ENCODE results near the gene RTEL1.
A peak's percentile ranks its signal among the peaks of the same experiment; 100 is the strongest.

RTEL1 gene

DNA sequence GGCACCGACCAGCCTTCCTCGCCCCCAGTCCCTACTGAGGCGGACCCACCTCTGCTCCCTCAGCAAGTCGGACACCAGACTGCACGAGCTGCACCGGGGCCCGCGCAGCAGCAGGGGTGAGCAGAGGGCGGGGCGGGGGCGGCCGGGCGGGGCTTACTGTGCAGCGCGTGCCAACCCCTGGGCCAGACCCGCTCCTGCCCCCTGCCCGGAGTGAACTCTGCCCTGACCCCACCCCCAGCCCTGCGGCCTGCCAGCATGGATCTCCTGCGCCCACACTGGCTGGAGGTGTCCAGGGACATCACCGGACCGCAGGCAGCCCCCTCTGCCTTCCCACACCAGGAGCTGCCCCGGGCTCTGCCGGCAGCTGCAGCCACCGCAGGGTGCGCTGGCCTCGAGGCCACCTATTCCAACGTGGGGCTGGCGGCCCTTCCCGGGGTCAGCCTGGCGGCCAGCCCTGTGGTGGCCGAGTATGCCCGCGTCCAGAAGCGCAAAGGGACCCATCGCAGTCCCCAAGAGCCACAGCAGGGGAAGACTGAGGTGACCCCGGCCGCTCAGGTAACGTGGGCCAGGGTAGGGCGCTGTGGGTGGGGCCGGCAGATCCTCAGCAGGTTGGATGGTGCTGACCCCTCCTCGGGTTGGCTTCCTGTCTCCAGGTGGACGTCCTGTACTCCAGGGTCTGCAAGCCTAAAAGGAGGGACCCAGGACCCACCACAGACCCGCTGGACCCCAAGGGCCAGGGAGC lies 80.0 kb downstream of the RTEL1 start:
- no peak for TF ChIP-seq ZFX (IDR thresholded peaks at IDR 0.05; ENCODE audit: borderline replicate concordance)
- TF ChIP-seq, protein P1, sequence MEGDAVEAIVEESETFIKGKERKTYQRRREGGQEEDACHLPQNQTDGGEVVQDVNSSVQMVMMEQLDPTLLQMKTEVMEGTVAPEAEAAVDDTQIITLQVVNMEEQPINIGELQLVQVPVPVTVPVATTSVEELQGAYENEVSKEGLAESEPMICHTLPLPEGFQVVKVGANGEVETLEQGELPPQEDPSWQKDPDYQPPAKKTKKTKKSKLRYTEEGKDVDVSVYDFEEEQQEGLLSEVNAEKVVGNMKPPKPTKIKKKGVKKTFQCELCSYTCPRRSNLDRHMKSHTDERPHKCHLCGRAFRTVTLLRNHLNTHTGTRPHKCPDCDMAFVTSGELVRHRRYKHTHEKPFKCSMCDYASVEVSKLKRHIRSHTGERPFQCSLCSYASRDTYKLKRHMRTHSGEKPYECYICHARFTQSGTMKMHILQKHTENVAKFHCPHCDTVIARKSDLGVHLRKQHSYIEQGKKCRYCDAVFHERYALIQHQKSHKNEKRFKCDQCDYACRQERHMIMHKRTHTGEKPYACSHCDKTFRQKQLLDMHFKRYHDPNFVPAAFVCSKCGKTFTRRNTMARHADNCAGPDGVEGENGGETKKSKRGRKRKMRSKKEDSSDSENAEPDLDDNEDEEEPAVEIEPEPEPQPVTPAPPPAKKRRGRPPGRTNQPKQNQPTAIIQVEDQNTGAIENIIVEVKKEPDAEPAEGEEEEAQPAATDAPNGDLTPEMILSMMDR (IDR thresholded peaks at IDR 0.05) = no peak
- peak overlapping the region; percentile 98; the same call in 1 of the 2 replicates for H3K27ac ChIP-seq

DNA sequence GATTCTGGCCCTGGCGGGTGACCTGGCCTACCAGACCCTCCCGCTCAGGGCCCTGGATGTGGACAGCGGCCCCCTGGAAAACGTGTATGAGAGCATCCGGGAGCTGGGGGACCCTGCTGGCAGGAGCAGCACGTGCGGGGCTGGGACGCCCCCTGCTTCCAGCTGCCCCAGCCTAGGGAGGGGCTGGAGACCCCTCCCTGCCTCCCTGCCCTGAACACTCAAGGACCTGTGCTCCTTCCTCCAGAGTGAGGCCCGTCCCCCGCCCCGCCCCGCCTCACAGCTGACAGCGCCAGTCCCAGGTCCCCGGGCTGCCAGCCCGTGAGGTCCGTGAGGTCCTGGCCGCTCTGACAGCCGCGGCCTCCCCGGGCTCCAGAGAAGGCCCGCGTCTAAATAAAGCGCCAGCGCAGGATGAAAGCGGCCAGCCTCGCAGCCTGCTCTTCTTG lies 80.6 kb downstream of the RTEL1 start:
- TF ChIP-seq, protein P1 (IDR thresholded peaks at IDR 0.05) = no peak
- no peak for TF ChIP-seq ZFX (IDR thresholded peaks at IDR 0.05; ENCODE audit: borderline replicate concordance)
- peak overlapping the region; percentile 98 for H3K27ac ChIP-seq

DNA sequence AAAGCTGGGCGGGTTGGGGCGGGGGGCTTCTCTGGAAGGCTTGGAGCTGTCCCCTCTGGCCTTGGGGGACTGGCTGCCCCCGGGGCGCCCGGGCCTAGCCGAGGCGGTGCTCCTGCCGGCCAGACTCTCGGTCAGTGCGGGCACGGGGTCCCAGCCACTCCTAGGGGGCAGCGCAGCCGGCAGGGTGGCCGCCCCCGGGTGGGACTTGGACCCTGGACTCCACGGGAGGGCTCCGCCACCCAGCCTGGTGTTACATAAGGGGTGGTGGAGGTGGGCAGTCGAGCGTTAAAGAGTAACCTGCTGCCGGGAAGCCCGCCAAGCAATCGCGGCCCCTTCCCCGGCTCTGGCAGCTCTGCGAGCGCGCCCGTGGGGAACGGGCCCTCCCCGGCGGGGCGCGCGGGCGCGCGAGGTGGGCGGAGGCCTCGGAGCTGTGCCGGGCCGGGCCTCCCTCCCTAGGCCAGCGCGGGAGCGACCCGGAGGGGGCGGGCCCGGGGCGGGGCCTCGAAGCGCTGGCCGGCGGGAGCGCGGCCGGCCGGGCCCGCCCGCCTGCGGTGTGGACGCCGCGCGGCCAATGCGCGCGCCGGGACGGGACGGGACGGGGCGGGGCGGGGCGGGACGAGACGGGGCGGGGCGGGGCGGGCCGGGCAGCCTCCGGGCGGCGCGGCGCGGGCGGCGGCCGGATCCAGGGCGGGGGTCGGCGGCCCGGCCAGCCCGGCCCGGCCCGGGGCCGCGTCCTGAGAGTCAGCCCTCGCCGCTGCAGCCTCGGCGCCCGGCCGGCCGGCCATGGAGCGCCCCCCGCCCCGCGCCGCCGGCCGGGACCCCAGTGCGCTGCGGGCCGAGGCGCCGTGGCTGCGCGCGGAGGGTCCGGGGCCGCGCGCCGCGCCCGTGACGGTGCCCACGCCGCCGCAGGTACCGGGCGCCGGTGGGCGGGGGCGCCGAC lies 81.3 kb downstream of the RTEL1 start, which contains the start of gene SLC2A4RG:
TSS of gene SLC2A4RG (plus strand) at position 647 of the 940 bp plus-strand sequence. CDS start at position 784, 137 bp downstream.
- H3K27ac ChIP-seq = peak within 1 kb of the TSS; percentile 98
- TF ChIP-seq ZFX (IDR thresholded peaks at IDR 0.05; ENCODE audit: borderline replicate concordance) = no peak
- TF ChIP-seq, protein P1 (IDR thresholded peaks at IDR 0.05) = no peak

DNA sequence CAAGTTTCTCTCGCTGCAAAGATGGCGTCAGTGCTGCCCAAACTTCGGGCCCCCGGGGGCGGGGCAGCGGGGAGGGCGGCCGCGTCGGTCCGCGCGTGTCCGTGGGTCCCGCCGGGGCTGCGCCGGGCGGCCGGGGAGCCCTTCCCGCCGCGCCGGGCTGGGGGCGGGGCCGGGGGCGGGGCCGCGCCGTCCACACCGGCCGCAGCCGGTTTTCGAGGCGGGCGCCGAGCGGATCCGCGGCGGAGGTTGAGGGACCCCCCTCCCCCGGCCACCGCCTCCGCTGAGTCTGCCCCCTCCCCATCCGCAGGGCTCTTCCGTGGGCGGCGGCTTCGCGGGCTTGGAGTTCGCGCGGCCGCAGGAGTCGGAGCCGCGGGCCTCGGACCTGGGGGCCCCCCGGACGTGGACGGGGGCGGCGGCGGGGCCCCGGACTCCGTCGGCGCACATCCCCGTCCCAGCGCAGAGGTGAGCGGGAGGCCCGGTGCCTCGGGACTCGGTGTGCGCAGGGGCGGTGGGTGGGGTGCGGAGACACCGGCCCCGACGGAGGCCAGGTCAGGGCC lies 82.0 kb downstream of the RTEL1 start:
- TF ChIP-seq, protein P1 (IDR thresholded peaks at IDR 0.05) = no peak
- TF ChIP-seq ZFX (IDR thresholded peaks at IDR 0.05; ENCODE audit: borderline replicate concordance) = no peak
- peak overlapping the region; percentile 98 for H3K27ac ChIP-seq

DNA sequence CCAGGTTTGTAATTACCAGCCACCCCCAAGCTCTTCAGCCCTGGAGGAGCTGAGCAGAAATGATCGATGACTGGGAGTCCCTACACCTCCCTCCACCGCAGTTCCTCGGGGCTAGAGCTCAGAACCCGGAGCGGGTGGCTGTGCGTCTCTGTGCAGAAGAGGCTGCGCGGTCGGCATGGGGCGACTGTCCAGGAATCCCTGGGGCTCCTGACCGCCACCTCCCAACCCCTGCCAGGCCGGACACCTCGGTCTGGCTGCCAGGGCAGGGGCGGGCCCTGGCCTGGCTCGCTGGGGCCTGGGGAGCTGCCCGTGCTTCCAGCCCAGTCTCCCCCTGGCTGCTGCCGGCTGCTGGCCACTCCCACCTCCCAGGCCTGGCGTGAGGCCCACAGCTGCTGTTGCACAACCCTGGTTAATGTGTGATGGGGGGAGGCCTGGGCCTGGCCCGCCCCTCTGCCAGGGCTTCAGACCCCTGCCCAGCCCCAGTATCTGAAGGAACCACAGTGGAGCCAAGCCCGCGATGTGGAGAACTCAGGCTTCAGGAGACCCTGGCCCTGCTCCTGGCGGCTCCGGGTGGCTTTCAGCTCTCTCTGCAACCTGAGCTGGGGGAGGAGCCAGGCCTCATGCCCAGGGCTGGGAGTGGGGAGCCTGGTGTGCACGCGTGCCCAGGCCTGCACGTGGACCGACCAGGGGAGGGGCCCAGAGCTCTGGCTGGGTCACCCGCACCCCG lies 82.7 kb downstream of the RTEL1 start:
- peak overlapping the region; percentile 98 for H3K27ac ChIP-seq
- TF ChIP-seq ZFX (IDR thresholded peaks at IDR 0.05; ENCODE audit: borderline replicate concordance) = no peak
- TF ChIP-seq, protein P1 (IDR thresholded peaks at IDR 0.05) = peak; percentile 18; the same call in 1 of the 2 replicates

DNA sequence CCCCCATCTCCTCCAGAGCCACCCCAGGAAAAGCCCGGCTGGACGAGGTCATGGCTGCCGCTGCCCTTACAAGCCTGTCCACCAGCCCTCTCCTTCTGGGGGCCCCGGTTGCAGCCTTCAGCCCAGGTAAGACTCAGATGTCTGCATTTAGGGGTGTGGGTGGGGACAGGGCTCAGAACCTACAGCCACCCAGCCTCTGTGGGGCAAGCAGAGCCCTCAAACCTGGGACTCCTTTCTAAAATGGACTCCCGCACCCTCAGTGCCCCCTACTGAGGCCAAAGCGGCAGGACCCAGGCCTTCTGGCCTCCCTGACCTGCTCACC lies 83.2 kb downstream of the RTEL1 start:
- TF ChIP-seq, protein P1 (IDR thresholded peaks at IDR 0.05) = no peak
- TF ChIP-seq ZFX (IDR thresholded peaks at IDR 0.05; ENCODE audit: borderline replicate concordance) = no peak
- peak overlapping the region; percentile 98 for H3K27ac ChIP-seq

Data from 22Rv1 (cell line).